ENCODE results near the gene RREB1. TPM values are rescaled to one million over a fixed set of nuclear protein-coding genes. Genes with fewer than 3 reads are reported as not detected.

The RREB1 gene
- total and polyA plus RNA-seq, 2 of the 4 experiments (the other 2 are of a cell fraction) = 8.4 to 14.5 TPM

GRCh38 chr6:7171119-7171518 is 63.4 kb downstream of the RREB1 start:
- Histone ChIP-seq H2AK9ac (replicated peaks; ENCODE audit: low read depth, low read length, poor library complexity) (no peak overlapping the region), H2BK5ac (ENCODE audit: low read depth, low read length, poor library complexity, severe bottlenecking) (no peak overlapping the region), H3K4me3 (ENCODE audit: insufficient read depth, low read depth, low read length) (no peak overlapping the region), H3K56ac (ENCODE audit: extremely low read depth, insufficient read depth, low read length) (no peak overlapping the region), H3K14ac (replicated peaks; ENCODE audit: low read depth, low read length) (no peak overlapping the region), H2BK15ac (ENCODE audit: low read depth, low read length) (no peak overlapping the region), H2BK20ac (ENCODE audit: low read depth, low read length) (no peak overlapping the region), H2BK120ac (ENCODE audit: low read depth, low read length) (no peak overlapping the region), H2AK5ac (ENCODE audit: low read depth, low read length) (no peak overlapping the region), H3K27me3 (ENCODE audit: control insufficient read depth, insufficient read depth, low read length) (no peaks in the 10 kb centered on the region), H4K8ac (ENCODE audit: low read depth in 2 of 2, low read length in 2 of 2) (no peak overlapping the region), H3K79me1 (ENCODE audit: low read depth in 1 of 2, low read length in 2 of 2) (peaks cover 56 to 96% of the 10 kb centered on the region in 2 experiments), H3K4ac (ENCODE audit: low read depth, low read length) (peak overlapping the region; percentile 11; the same call in 1 of the 2 replicates), H3K9me3 (ENCODE audit: control insufficient read depth, insufficient read depth, low read length) (no peaks in the 10 kb centered on the region), H3K4me2 (ENCODE audit: low read depth, low read length) (no peak overlapping the region), H2AFZ (replicated peaks; ENCODE audit: low read length, poor library complexity) (no peak overlapping the region), H3K4me1 (ENCODE audit: control insufficient read depth, insufficient read depth, low read length) (peaks cover 32% of the 10 kb centered on the region), H3K27ac (ENCODE audit: insufficient read depth, low read length) (no peak overlapping the region), H4K91ac (ENCODE audit: insufficient read depth, low read depth, low read length) (no peak overlapping the region), H3K18ac (ENCODE audit: low read depth, low read length) (no peak overlapping the region), H3K9me1 (ENCODE audit: insufficient read depth, low read length) (peaks cover 53% of the 10 kb centered on the region), H3K36me3 (ENCODE audit: control insufficient read depth, insufficient read depth, low read length) (no peaks in the 10 kb centered on the region), H3K9ac (ENCODE audit: low read depth, low read length) (no peak overlapping the region), H3K23ac (ENCODE audit: low read depth, low read length) (no peak overlapping the region), H4K20me1 (ENCODE audit: insufficient read depth, low read length) (peaks cover 80% of the 10 kb centered on the region), H4K5ac (ENCODE audit: low read depth, low read length) (no peak overlapping the region)
- intact Hi-C loops (cut with micrococcal nuclease) = no loop called here
- CTCF ChIA-PET = no interaction called here
- BruUV-seq (replicated peaks) = no TSS peak
- dilution Hi-C loops (cut with HindIII; ENCODE audit: low sequenced_read_pairs, unreplicated experiment) = no loop called here
- TF ChIP-seq NFE2L2 (IDR thresholded peaks at IDR 0.05; ENCODE audit: low read depth, low read length) (no peak), FOS (IDR thresholded peaks at IDR 0.05; ENCODE audit: low read depth, low read length) (no peak), RFX5 (IDR thresholded peaks at IDR 0.05; ENCODE audit: low read depth, low read length) (no peak), MAZ (IDR thresholded peaks at IDR 0.05; ENCODE audit: borderline replicate concordance, low read depth, low read length) (no peak), ELK1 (IDR thresholded peaks at IDR 0.05; ENCODE audit: borderline replicate concordance, low read depth, low read length) (no peak), MXI1 (IDR thresholded peaks at IDR 0.05; ENCODE audit: borderline replicate concordance, low read depth, low read length) (no peak)
- TF ChIP-seq, protein P1, sequence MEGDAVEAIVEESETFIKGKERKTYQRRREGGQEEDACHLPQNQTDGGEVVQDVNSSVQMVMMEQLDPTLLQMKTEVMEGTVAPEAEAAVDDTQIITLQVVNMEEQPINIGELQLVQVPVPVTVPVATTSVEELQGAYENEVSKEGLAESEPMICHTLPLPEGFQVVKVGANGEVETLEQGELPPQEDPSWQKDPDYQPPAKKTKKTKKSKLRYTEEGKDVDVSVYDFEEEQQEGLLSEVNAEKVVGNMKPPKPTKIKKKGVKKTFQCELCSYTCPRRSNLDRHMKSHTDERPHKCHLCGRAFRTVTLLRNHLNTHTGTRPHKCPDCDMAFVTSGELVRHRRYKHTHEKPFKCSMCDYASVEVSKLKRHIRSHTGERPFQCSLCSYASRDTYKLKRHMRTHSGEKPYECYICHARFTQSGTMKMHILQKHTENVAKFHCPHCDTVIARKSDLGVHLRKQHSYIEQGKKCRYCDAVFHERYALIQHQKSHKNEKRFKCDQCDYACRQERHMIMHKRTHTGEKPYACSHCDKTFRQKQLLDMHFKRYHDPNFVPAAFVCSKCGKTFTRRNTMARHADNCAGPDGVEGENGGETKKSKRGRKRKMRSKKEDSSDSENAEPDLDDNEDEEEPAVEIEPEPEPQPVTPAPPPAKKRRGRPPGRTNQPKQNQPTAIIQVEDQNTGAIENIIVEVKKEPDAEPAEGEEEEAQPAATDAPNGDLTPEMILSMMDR (conservative IDR thresholded peaks at IDR 0.05; ENCODE audit: low read depth, low read length) = no peak
- ATAC-seq (ENCODE audit: low read depth) (no peak), DNase-seq (no peak)
- POLR2A ChIA-PET (ENCODE audit: unreplicated experiment) = no interaction called here
- WGBS, 2 experiments (ENCODE audit: extremely low coverage in 2 of 2, insufficient read length in 1 of 2) = 97% methylated on average over 4 of the region's 10 CpGs; no CpG with 5 or more reads in 1 of the 2 experiments
- in situ Hi-C loops (cut with MboI; ENCODE audit: low sequenced_read_pairs) = no loop called here
